SK-N-SH treated with all-trans-retinoic acid at 6 μM for 48 hours (cell line): ENCODE results near the gene A1CF.

Experiments
- ATAC-seq: fragments of 200-7000 bp; cut with Tn5 transposase; 3 replicates; pipeline ENCODE4 v1.9.1; 2020; ENCODE audit warnings: mild to moderate bottlenecking, moderate library complexity
- ARNTL ChIP-seq: fragments of 450-650 bp; formaldehyde crosslinking; IDR thresholded peaks from 2 replicates; pipeline ENCODE4 v1.5.0; 2020; ENCODE audit warnings: low read depth, mild to moderate bottlenecking, moderate library complexity, borderline replicate concordance
- BACH2 ChIP-seq: fragments of 250-450 bp; sonication (Bioruptor Pico); IDR thresholded peaks from 2 replicates; pipeline ENCODE4 v1.9.0; 2021; ENCODE audit warnings: mild to moderate bottlenecking, borderline replicate concordance
- CREB5 ChIP-seq: fragments of 250-450 bp; sonication (Bioruptor Pico); IDR thresholded peaks from 2 replicates; pipeline ENCODE4 v1.5.1; 2020; ENCODE audit warnings: low read depth, mild to moderate bottlenecking, moderate library complexity
- CSDC2 ChIP-seq: fragments of 250-450 bp; sonication (Bioruptor Pico); IDR thresholded peaks from 2 replicates; pipeline ENCODE4 v1.5.0; 2020; ENCODE audit warnings: mild to moderate bottlenecking, moderate library complexity
- ESRRG ChIP-seq: fragments of 250-450 bp; sonication (Bioruptor Pico); IDR thresholded peaks from 2 replicates; pipeline ENCODE4 v1.6.1; 2021; ENCODE audit warnings: mild to moderate bottlenecking
- GLIS3 ChIP-seq: fragments of 250-450 bp; sonication (Bioruptor Pico); IDR thresholded peaks from 2 replicates; pipeline ENCODE4 v1.5.0; 2020; ENCODE audit warnings: mild to moderate bottlenecking, moderate library complexity
- ISL1 ChIP-seq: fragments of 250-450 bp; sonication (Bioruptor Pico); IDR thresholded peaks from 2 replicates; pipeline ENCODE4 v2.1.2; 2022; ENCODE audit warnings: mild to moderate bottlenecking, moderate library complexity
- OSR1 ChIP-seq: fragments of 250-450 bp; sonication (Bioruptor Pico); IDR thresholded peaks from 2 replicates; pipeline ENCODE4 v1.8.0; 2022; ENCODE audit warnings: moderate library complexity, mild to moderate bottlenecking, inconsistent platforms
- PPARA ChIP-seq: fragments of 250-450 bp; sonication (Bioruptor Pico); IDR thresholded peaks from 2 replicates; pipeline ENCODE4 v1.5.0; 2020; ENCODE audit warnings: mild to moderate bottlenecking, borderline replicate concordance
- RARB ChIP-seq: fragments of 250-450 bp; sonication (Bioruptor Pico); IDR thresholded peaks from 2 replicates; pipeline ENCODE4 v1.8.0; 2021; ENCODE audit warnings: mild to moderate bottlenecking, moderate library complexity
- SNAI2 ChIP-seq: fragments of 250-450 bp; sonication (Bioruptor Pico); IDR thresholded peaks from 2 replicates; pipeline ENCODE4 v1.5.0; 2020; ENCODE audit warnings: mild to moderate bottlenecking, moderate library complexity
- TCF4 ChIP-seq: fragments of 250-450 bp; sonication (Bioruptor Pico); IDR thresholded peaks from 2 replicates; pipeline ENCODE4 v1.8.0; 2021; ENCODE audit warnings: mild to moderate bottlenecking, moderate library complexity, borderline replicate concordance
- TOX ChIP-seq: fragments of 250-450 bp; sonication (Bioruptor Pico); IDR thresholded peaks from 2 replicates; pipeline ENCODE4 v1.8.0; 2021; ENCODE audit warnings: mild to moderate bottlenecking, moderate library complexity, borderline replicate concordance
- ZC3H10 ChIP-seq: fragments of 250-450 bp; sonication (Bioruptor Pico); IDR thresholded peaks from 2 replicates; pipeline ENCODE4 v1.5.1; 2021; ENCODE audit warnings: mild to moderate bottlenecking, moderate library complexity
- ZFP30 ChIP-seq: fragments of 450-650 bp; formaldehyde crosslinking; IDR thresholded peaks from 2 replicates; pipeline ENCODE4 v1.5.0; 2022; ENCODE audit warnings: mild to moderate bottlenecking, moderate library complexity
- ZNF565 ChIP-seq: fragments of 450-650 bp; formaldehyde crosslinking; conservative IDR thresholded peaks from 2 replicates; pipeline ENCODE4 v1.5.0; 2020; ENCODE audit warnings: low read depth, mild to moderate bottlenecking, moderate library complexity
- ZNF70 ChIP-seq: fragments of 450-650 bp; formaldehyde crosslinking; IDR thresholded peaks from 2 replicates; pipeline ENCODE4 v1.5.0; 2020; ENCODE audit warnings: mild to moderate bottlenecking, moderate library complexity
- ZNF8 ChIP-seq: fragments of 450-650 bp; formaldehyde crosslinking; IDR thresholded peaks from 2 replicates; pipeline ENCODE4 v1.5.0; 2020; ENCODE audit warnings: mild to moderate bottlenecking, moderate library complexity
- TF ChIP-seq, protein P1 (sequence below): fragments of 250-450 bp; sonication (Bioruptor Pico); IDR thresholded peaks from 2 replicates; pipeline ENCODE4 v1.8.0; 2021; ENCODE audit warnings: low read depth, mild to moderate bottlenecking, moderate library complexity, borderline replicate concordance
- TF ChIP-seq, protein P2 (sequence below): fragments of 250-450 bp; sonication (Bioruptor Pico); IDR thresholded peaks from 2 replicates; pipeline ENCODE4 v1.5.0; 2020; ENCODE audit warnings: mild to moderate bottlenecking, moderate library complexity
- TF ChIP-seq, protein P3 (sequence below): fragments of 250-450 bp; sonication (Bioruptor Pico); IDR thresholded peaks from 2 replicates; pipeline ENCODE4 v1.5.1; 2021; ENCODE audit warnings: mild to moderate bottlenecking, moderate library complexity
- TF ChIP-seq, protein P4 (sequence below): fragments of 250-450 bp; sonication (Bioruptor Pico); IDR thresholded peaks from 2 replicates; pipeline ENCODE4 v1.8.0; 2020; ENCODE audit warnings: mild to moderate bottlenecking, moderate library complexity, borderline replicate concordance

Gene A1CF

GRCh38 chr10:50799595-50799994, 85.8 kb downstream of the A1CF start:
- TF ChIP-seq, protein P1, sequence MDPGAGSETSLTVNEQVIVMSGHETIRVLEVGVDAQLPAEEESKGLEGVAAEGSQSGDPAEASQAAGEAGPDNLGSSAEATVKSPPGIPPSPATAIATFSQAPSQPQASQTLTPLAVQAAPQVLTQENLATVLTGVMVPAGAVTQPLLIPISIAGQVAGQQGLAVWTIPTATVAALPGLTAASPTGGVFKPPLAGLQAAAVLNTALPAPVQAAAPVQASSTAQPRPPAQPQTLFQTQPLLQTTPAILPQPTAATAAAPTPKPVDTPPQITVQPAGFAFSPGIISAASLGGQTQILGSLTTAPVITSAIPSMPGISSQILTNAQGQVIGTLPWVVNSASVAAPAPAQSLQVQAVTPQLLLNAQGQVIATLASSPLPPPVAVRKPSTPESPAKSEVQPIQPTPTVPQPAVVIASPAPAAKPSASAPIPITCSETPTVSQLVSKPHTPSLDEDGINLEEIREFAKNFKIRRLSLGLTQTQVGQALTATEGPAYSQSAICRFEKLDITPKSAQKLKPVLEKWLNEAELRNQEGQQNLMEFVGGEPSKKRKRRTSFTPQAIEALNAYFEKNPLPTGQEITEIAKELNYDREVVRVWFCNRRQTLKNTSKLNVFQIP (CRISPR knock-in tag): no peak
- TF ChIP-seq, protein P2, sequence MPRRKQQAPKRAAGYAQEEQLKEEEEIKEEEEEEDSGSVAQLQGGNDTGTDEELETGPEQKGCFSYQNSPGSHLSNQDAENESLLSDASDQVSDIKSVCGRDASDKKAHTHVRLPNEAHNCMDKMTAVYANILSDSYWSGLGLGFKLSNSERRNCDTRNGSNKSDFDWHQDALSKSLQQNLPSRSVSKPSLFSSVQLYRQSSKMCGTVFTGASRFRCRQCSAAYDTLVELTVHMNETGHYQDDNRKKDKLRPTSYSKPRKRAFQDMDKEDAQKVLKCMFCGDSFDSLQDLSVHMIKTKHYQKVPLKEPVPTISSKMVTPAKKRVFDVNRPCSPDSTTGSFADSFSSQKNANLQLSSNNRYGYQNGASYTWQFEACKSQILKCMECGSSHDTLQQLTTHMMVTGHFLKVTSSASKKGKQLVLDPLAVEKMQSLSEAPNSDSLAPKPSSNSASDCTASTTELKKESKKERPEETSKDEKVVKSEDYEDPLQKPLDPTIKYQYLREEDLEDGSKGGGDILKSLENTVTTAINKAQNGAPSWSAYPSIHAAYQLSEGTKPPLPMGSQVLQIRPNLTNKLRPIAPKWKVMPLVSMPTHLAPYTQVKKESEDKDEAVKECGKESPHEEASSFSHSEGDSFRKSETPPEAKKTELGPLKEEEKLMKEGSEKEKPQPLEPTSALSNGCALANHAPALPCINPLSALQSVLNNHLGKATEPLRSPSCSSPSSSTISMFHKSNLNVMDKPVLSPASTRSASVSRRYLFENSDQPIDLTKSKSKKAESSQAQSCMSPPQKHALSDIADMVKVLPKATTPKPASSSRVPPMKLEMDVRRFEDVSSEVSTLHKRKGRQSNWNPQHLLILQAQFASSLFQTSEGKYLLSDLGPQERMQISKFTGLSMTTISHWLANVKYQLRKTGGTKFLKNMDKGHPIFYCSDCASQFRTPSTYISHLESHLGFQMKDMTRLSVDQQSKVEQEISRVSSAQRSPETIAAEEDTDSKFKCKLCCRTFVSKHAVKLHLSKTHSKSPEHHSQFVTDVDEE (CRISPR knock-in tag): no peak
- TF ChIP-seq TOX (CRISPR knock-in tag) (no peak), ISL1 (CRISPR knock-in tag) (no peak), BACH2 (CRISPR knock-in tag) (no peak), CREB5 (CRISPR knock-in tag) (no peak), GLIS3 (CRISPR knock-in tag) (no peak), ARNTL (CRISPR knock-in tag) (no peak), ZNF70 (CRISPR knock-in tag) (no peak), CSDC2 (CRISPR knock-in tag) (no peak), ZFP30 (CRISPR knock-in tag) (no peak), ZNF565 (CRISPR knock-in tag) (no peak), OSR1 (CRISPR knock-in tag) (no peak), ZNF8 (CRISPR knock-in tag) (no peak), ZC3H10 (CRISPR knock-in tag) (no peak), RARB (no peak), SNAI2 (CRISPR knock-in tag) (no peak)
- TF ChIP-seq, protein P3, sequence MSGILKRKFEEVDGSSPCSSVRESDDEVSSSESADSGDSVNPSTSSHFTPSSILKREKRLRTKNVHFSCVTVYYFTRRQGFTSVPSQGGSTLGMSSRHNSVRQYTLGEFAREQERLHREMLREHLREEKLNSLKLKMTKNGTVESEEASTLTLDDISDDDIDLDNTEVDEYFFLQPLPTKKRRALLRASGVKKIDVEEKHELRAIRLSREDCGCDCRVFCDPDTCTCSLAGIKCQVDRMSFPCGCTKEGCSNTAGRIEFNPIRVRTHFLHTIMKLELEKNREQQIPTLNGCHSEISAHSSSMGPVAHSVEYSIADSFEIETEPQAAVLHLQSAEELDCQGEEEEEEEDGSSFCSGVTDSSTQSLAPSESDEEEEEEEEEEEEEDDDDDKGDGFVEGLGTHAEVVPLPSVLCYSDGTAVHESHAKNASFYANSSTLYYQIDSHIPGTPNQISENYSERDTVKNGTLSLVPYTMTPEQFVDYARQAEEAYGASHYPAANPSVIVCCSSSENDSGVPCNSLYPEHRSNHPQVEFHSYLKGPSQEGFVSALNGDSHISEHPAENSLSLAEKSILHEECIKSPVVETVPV (CRISPR knock-in tag): no peak
- TF ChIP-seq, protein P4, sequence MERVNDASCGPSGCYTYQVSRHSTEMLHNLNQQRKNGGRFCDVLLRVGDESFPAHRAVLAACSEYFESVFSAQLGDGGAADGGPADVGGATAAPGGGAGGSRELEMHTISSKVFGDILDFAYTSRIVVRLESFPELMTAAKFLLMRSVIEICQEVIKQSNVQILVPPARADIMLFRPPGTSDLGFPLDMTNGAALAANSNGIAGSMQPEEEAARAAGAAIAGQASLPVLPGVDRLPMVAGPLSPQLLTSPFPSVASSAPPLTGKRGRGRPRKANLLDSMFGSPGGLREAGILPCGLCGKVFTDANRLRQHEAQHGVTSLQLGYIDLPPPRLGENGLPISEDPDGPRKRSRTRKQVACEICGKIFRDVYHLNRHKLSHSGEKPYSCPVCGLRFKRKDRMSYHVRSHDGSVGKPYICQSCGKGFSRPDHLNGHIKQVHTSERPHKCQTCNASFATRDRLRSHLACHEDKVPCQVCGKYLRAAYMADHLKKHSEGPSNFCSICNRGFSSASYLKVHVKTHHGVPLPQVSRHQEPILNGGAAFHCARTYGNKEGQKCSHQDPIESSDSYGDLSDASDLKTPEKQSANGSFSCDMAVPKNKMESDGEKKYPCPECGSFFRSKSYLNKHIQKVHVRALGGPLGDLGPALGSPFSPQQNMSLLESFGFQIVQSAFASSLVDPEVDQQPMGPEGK: no peak
- no peak for ATAC-seq

DNA sequence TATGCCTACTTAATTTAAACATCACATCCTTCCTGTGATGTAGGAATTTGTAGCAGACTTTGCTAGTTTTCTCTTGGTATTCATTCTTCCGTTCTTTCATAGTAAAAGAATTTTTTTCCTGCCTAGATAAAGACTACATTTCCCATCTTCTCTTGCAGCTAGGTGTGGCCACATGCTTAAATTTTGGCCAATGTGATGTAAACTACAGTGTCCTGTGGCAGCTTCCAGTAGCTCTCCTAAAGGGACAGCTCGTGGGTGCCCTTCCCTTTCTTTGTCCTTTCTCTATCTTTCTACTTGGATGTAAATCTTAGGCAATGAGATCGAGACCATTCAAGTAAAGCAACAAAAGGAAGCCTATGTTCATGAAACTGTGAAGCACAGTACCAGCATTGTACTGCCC, 87.1 kb downstream of the A1CF start:
- ATAC-seq: no peak
- TF ChIP-seq, protein P1 (CRISPR knock-in tag): no peak
- no peak for TF ChIP-seq ZNF8 (CRISPR knock-in tag)
- TF ChIP-seq, protein P2 (CRISPR knock-in tag): no peak
- TF ChIP-seq OSR1 (CRISPR knock-in tag): no peak
- no peak for TF ChIP-seq ESRRG
- no peak for TF ChIP-seq SNAI2 (CRISPR knock-in tag)
- TF ChIP-seq GLIS3 (CRISPR knock-in tag): no peak
- no peak for TF ChIP-seq PPARA (CRISPR knock-in tag)
- no peak for TF ChIP-seq TOX (CRISPR knock-in tag)
- TF ChIP-seq ARNTL (CRISPR knock-in tag): no peak
- TF ChIP-seq ZNF70 (CRISPR knock-in tag): no peak
- no peak for TF ChIP-seq TCF4
- TF ChIP-seq ZFP30 (CRISPR knock-in tag): no peak
- TF ChIP-seq ZNF565 (CRISPR knock-in tag): no peak
- TF ChIP-seq CSDC2 (CRISPR knock-in tag): no peak
- TF ChIP-seq, protein P3 (CRISPR knock-in tag): no peak
- TF ChIP-seq ZC3H10 (CRISPR knock-in tag): no peak
